Lower leg skin (tissue), 4 donors: Measurements from ENCODE around the gene PSMA7. TPM values are rescaled to one million over a fixed set of nuclear protein-coding genes. Genes with fewer than 3 reads are reported as not detected.

Source experiments
- DNase-seq, 2 donors: peaks; one replicate each; pipeline ENCODE4 v3.0.0-alpha.2; 2019; ENCODE audit warnings: low spot score in 2 of 2
- H3K4me3 ChIP-seq: fragments of 200-600 bp; sonication (generic); 2 replicates; pipeline ENCODE4 v1.5.1; 2017; ENCODE audit warnings: mild to moderate bottlenecking, low read depth; ENCODE audit not compliant: poor library complexity, severe bottlenecking
- POLR2A ChIP-seq, 2 donors: fragments of 450-650 bp; IDR thresholded peaks; one replicate each; pipeline ENCODE4 v1.6.1; 2016 to 2017; ENCODE audit warnings: antibody characterized with exemption in 2 of 2, mild to moderate bottlenecking in 1 of 2, moderate library complexity in 1 of 2
- WGBS, 2 donors: methylation state at CpG; one replicate each; pipeline ENCODE4 v1.1.5; 2018; 5-methylcytosine and 5-hydroxymethylcytosine counted together
- intact Hi-C: fragments of 100-400 bp; cut with DNase I; formaldehyde crosslinking; loops from one replicate; pipeline ENCODE4 v1.15.0; 2023; ENCODE audit warnings: low total_unique reads
- total RNA-seq, 4 donors: library from RNA; depleted of rRNA; stranded (reverse); fragments of >200 nt; gene quantifications; one replicate each; pipeline ENCODE4 v1.1.0, GENCODE V29; 2016
- TF ChIP-seq, protein P1 (sequence below), 3 donors: fragments of 450-650 bp; IDR thresholded peaks; one replicate each; pipeline ENCODE4 v1.5.1; 2016; ENCODE audit warnings: antibody characterized with exemption in 3 of 3, mild to moderate bottlenecking in 3 of 3, moderate library complexity in 2 of 3

The PSMA7 gene
- total RNA-seq, 4 donors from 2014 or later = 200 to 240 (median 225) TPM

DNA sequence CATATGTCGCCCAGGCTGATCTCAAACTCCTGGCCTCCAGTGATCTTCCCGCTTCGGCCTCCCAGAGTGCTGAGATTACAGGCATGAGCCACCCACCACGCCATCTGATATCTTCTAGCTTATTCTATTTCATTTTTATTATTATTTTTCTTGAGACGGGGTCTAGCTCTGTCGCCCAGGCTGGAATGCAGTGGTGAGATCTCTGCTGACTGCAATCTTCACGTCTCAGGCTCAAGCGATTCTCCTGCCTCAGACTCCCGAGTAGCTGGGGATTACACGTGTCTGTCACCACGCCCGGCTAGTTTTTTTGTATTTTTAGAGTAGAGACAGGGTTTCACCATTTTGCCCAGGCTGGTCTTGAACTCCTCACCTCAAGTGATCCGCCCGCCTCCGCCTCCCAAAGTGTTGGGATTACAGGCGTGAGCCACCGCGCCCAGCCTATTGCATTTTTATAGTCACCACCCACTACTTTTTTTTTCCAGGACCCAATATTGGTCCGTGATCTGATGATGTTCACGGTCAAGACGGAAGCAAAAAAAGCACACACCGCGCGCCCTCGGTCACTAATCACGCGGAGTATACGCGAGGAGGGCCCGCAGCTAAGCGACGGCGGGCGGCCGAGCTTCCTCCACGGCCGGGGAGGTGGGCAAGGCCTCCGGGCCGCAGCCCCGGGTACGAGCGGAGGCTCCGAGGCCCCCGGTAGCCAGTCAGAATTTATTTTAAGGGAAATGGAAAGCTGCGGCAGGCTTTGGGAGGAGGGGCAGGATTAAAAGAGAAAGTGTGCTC, 22.0 kb downstream of the PSMA7 start:
- TF ChIP-seq, protein P1, sequence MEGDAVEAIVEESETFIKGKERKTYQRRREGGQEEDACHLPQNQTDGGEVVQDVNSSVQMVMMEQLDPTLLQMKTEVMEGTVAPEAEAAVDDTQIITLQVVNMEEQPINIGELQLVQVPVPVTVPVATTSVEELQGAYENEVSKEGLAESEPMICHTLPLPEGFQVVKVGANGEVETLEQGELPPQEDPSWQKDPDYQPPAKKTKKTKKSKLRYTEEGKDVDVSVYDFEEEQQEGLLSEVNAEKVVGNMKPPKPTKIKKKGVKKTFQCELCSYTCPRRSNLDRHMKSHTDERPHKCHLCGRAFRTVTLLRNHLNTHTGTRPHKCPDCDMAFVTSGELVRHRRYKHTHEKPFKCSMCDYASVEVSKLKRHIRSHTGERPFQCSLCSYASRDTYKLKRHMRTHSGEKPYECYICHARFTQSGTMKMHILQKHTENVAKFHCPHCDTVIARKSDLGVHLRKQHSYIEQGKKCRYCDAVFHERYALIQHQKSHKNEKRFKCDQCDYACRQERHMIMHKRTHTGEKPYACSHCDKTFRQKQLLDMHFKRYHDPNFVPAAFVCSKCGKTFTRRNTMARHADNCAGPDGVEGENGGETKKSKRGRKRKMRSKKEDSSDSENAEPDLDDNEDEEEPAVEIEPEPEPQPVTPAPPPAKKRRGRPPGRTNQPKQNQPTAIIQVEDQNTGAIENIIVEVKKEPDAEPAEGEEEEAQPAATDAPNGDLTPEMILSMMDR (IDR thresholded peaks at IDR 0.05) = no peak
- no peak for TF ChIP-seq POLR2A (IDR thresholded peaks at IDR 0.05)
- DNase-seq = peak; percentile 41 to 94
- WGBS, 2 donors = 15 to 18% methylated on average over 37 to 45 of the region's 45 CpGs
- intact Hi-C loops = loop anchor here (5.0 kb wide), 1 partner anchor 54 kb away; the partner anchor contains the start of gene TAF4
- peak overlapping the region; percentile 53 for H3K4me3 ChIP-seq

DNA sequence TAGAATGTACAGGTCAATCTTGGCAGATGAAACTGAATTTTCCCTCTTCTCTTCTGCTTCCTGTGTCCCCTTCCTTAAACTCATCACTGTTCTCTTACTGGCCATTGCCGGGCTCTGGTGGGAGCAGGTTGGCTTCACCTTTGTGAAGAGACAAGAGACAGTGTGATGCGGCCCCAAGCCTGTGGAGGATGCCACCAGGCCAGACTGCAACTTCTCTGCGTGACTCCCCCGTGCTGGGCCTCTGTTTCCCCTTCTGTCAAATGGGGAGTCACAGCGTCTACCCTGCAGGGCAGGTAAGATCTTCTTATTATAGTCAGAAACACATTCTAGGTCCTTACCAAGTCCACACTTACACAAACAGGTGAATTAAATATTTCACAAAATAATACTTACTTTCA, 22.8 kb downstream of the PSMA7 start:
- 89 to 91% methylated on average over 5 of the region's 5 CpGs for WGBS, 2 donors
- TF ChIP-seq, protein P1 (IDR thresholded peaks at IDR 0.05) = no peak
- TF ChIP-seq POLR2A (IDR thresholded peaks at IDR 0.05) = no peak
- intact Hi-C loops = loop anchor here (5.0 kb wide), 1 partner anchor 53 kb away; the partner anchor contains the start of gene TAF4
- no peak for DNase-seq
- no peak overlapping the region for H3K4me3 ChIP-seq

DNA sequence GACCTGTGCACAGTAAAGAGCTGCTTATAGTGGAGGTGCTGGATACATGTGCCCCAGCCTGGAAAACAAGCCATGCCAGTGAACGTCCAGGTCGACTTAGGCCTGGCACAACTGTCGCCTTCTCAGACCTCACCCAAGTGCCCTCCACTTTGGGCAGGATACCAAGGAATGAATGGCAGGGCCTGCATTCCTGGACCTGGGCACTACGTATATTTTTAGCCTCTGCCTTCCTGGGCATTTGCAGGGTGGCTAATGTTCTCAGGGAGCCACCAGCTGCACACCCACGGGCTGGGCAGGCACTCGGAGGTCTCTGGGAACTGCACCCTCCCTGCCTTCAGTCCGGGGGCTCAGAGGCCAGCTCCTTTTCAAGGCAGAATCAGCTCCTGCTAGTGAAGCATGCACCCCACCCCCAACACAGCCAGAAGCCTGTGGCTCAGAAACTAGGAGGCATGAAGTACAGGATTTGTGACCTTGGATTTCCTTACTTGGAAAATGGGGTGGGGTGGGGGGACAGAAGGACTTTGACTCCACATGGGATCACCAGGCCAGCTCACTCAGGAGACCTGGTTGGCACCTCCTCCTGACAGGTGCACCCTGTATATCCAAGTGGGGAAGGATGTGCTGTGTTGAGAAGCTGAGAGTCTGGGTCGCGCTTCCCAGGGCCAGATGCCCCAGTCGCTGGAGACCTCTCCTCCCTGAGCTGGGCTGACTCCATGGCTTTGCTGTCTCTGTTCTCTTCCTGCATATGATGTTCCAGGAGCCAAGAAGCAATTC, 23.4 kb downstream of the PSMA7 start:
- H3K4me3 ChIP-seq = no peak overlapping the region
- intact Hi-C loops = loop anchor here (5.0 kb wide), 1 partner anchor 52 kb away; the partner anchor contains the start of gene TAF4
- TF ChIP-seq, protein P1 (IDR thresholded peaks at IDR 0.05) = no peak
- no peak for TF ChIP-seq POLR2A (IDR thresholded peaks at IDR 0.05)
- DNase-seq = no peak
- WGBS, 2 donors = 66 to 88% methylated on average over 7 to 9 of the region's 10 CpGs

DNA sequence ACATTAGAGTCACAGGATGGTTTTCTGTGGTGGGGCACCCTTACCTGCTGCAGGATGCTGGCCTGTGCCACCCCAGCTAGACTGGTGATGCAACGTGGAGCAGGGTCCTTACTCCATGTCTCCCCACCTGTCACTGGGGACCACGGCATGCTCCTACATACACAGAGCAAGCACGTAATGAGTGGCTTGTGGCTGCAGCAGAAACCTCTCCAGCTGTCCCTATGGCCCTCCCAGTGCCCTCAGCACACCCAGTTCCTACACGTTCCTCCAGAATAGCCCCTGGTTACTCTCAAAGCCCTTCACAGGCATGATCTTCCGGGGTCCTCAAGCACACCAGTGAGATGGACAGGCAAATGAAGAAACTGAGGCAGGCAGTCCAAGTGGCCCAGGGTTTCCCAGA, 24.1 kb downstream of the PSMA7 start:
- WGBS, 2 donors = 82 to 93% methylated on average over 4 to 5 of the region's 5 CpGs
- H3K4me3 ChIP-seq = no peak overlapping the region
- intact Hi-C loops = no loop called here
- no peak for DNase-seq
- TF ChIP-seq, protein P1 (IDR thresholded peaks at IDR 0.05) = no peak
- no peak for TF ChIP-seq POLR2A (IDR thresholded peaks at IDR 0.05)

DNA sequence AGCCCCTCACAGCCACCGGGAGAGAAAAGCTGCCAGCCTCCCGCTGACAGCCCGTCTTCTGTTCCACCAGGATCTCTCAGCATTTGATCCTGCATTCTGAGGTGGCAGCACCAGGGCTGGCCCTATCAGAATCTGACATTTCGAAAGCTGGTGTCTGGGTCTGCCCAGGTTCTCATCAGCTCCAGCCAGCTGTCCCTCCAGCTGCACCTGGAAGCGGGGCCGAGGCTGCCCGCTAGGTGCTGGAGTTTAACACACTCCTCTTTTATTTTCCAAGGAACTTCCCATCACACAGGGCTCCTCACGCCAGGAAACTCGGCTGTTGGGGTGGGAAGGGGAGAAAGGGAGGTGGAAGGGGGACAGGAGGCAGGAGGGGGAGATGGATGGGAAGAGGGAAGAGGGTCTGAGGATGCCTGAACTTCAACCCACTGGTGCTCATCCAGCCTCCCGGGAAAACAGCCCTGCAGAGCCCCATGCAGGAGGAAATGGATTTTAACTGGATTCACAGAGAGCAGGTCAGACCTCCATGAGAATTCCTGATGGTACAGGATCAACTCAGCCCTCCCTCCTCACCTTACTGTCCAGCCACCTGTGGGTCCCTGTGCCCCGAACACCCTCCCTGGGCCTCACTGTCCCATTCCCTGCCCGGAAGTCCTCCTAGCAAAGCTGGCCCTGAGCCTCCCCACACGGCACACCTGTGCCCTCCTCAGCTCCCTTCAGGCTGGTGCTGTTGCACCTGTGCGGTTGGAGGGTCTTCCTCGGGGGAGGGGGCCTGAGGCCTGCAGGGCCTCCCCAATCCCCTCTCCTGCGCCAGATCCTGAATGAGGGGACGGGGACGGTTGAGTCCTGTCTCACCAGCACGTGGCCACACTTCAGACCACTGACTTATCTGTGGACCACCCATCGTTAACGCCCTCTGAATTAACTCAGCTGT, 24.8 kb downstream of the PSMA7 start:
- intact Hi-C loops = no loop called here
- no peak for DNase-seq
- TF ChIP-seq, protein P1 (IDR thresholded peaks at IDR 0.05) = no peak
- TF ChIP-seq POLR2A (IDR thresholded peaks at IDR 0.05) = no peak
- no peak overlapping the region for H3K4me3 ChIP-seq
- WGBS, 2 donors = 62 to 66% methylated on average over 21 of the region's 21 CpGs
